Activated T-helper 1 cell treated with Interleukin-2 at 50 U/mL for 16 hours (primary cell): ENCODE results near the gene KPNA6.
"Not testable (repeated sequence)": the region's sequence is repeated elsewhere in the genome, so short reads cannot be mapped to it uniquely, and the experiment has no call there.

Experiments used
- DNase-seq: peaks from one replicate; pipeline ENCODE4 v3.0.0-alpha.2; 2020; ENCODE audit warnings: low read depth

KPNA6 gene

GRCh38 chr1:32100807-32101708 lies 6.8 kb upstream of the KPNA6 start:
- no peak for DNase-seq

GRCh38 chr1:32104127-32104526 lies 3.7 kb upstream of the KPNA6 start:
- no peak for DNase-seq

GRCh38 chr1:32105338-32105737 lies 2.5 kb upstream of the KPNA6 start:
- DNase-seq = no peak

- DNase-seq = no peak
Measured at GRCh38 chr1:32106663-32107275, 1.1 kb upstream of the KPNA6 start.

- DNase-seq = no peak
Measured at GRCh38 chr1:32111040-32111623, 3.3 kb downstream of the KPNA6 start.

GRCh38 chr1:32111789-32112188 lies 3.9 kb downstream of the KPNA6 start:
- DNase-seq = no peak

- DNase-seq = no peak
Measured at GRCh38 chr1:32112806-32113375, 5.0 kb downstream of the KPNA6 start.

GRCh38 chr1:32113436-32113835 lies 5.6 kb downstream of the KPNA6 start:
- not testable (repeated sequence) for DNase-seq

GRCh38 chr1:32114420-32114819 lies 6.6 kb downstream of the KPNA6 start:
- no peak for DNase-seq

- DNase-seq = no peak
Measured at GRCh38 chr1:32115496-32115895, 7.6 kb downstream of the KPNA6 start.

- DNase-seq = no peak
Measured at GRCh38 chr1:32116531-32116930, 8.7 kb downstream of the KPNA6 start.

- DNase-seq = no peak
Measured at GRCh38 chr1:32122151-32122550, 14.3 kb downstream of the KPNA6 start.

- not testable (repeated sequence) for DNase-seq
Measured at GRCh38 chr1:32123361-32123760, 15.5 kb downstream of the KPNA6 start.

- no peak for DNase-seq
Measured at GRCh38 chr1:32125313-32125712, 17.5 kb downstream of the KPNA6 start.

GRCh38 chr1:32126770-32127169 lies 18.9 kb downstream of the KPNA6 start:
- DNase-seq = no peak

- DNase-seq = no peak
Measured at GRCh38 chr1:32127409-32128198, 19.7 kb downstream of the KPNA6 start.

GRCh38 chr1:32128479-32128878 lies 20.6 kb downstream of the KPNA6 start:
- no peak for DNase-seq

GRCh38 chr1:32128964-32129363 lies 21.1 kb downstream of the KPNA6 start:
- no peak for DNase-seq

GRCh38 chr1:32133950-32134280 lies 26.1 kb downstream of the KPNA6 start:
- DNase-seq = not testable (repeated sequence)

- no peak for DNase-seq
Measured at GRCh38 chr1:32137111-32137510, 29.3 kb downstream of the KPNA6 start.

- no peak for DNase-seq
Measured at GRCh38 chr1:32138965-32139364, 31.1 kb downstream of the KPNA6 start.
